CD4-positive, alpha-beta T cell treated with Interleukin-15 for 1 hour (primary cell): Measurements from ENCODE around the gene BSG.
"Not testable (repeated sequence)": the region's sequence is repeated elsewhere in the genome, so short reads cannot be mapped to it uniquely, and the experiment has no call there.

ENCODE experiments used
- DNase-seq: peaks from one replicate; pipeline ENCODE4 v3.0.0-alpha.2; 2020

BSG gene

GRCh38 chr19:608155-609003 is 36.0 kb downstream of the BSG start:
- DNase-seq = no peak

GRCh38 chr19:609004-609346 is 36.6 kb downstream of the BSG start:
- DNase-seq = peak; percentile 43

GRCh38 chr19:610071-610800 is 37.8 kb downstream of the BSG start:
- peak; percentile 38 for DNase-seq

- peak; percentile 40 for DNase-seq
Measured at GRCh38 chr19:610801-611480, 38.5 kb downstream of the BSG start.

GRCh38 chr19:611481-611868 is 39.1 kb downstream of the BSG start:
- no peak for DNase-seq

GRCh38 chr19:612941-613340 is 40.5 kb downstream of the BSG start:
- no peak for DNase-seq

GRCh38 chr19:613732-614567 is 41.6 kb downstream of the BSG start:
- DNase-seq = no peak

GRCh38 chr19:615619-616018 is 43.2 kb downstream of the BSG start:
- DNase-seq = no peak

- DNase-seq = no peak
Measured at GRCh38 chr19:616062-616700, 43.8 kb downstream of the BSG start.

GRCh38 chr19:616747-617526 is 44.5 kb downstream of the BSG start:
- no peak for DNase-seq

- no peak for DNase-seq
Measured at GRCh38 chr19:617551-618246, 45.3 kb downstream of the BSG start.

- DNase-seq = no peak
Measured at GRCh38 chr19:618247-618619, 45.8 kb downstream of the BSG start.

GRCh38 chr19:618674-619285 is 46.4 kb downstream of the BSG start:
- no peak for DNase-seq

- DNase-seq = no peak
Measured at GRCh38 chr19:619286-620002, 47.0 kb downstream of the BSG start.

GRCh38 chr19:620166-620862 is 47.9 kb downstream of the BSG start:
- DNase-seq = no peak

GRCh38 chr19:621191-621590 is 48.8 kb downstream of the BSG start:
- DNase-seq = not testable (repeated sequence)

GRCh38 chr19:621819-622218 is 49.4 kb downstream of the BSG start:
- no peak for DNase-seq

GRCh38 chr19:622666-623065 is 50.3 kb downstream of the BSG start:
- no peak for DNase-seq
